GM12878 (cell line): ENCODE results near the gene SSUH2. TPM values are rescaled to one million over a fixed set of nuclear protein-coding genes. Genes with fewer than 3 reads are reported as not detected.

Experiments used
- polyA plus RNA-seq, 11 experiments: library from polyadenylated mRNA; depleted of rRNA in 4 of 11; unstranded in 6 of 11; stranded (reverse) in 5 of 11; fragments of >200 nt; fragmentation: Nextera tagmentation in 4 of 11; fragmentation: Illumina TruSeq in 1 of 11; extraction: Ambion mirVana in 4 of 11; extraction: Trizol in 1 of 11; gene quantifications; 1 replicate in 1 of 11; 2 replicates in 10 of 11; pipeline versions ENCODE4 v1.2.1 to v1.2.3, GENCODE V29; 2011 to 2016; ENCODE audit warnings: inconsistent platforms in 2 of 11, missing spikeins in 2 of 11, low read depth in 1 of 11
- total RNA-seq, 4 experiments: library from RNA; depleted of rRNA in 3 of 4; stranded (reverse); fragments of >200 nt in 3 of 4; fragmentation: Illumina TruSeq in 1 of 4; extraction: Trizol in 1 of 4; gene quantifications; 2 replicates each; pipeline versions ENCODE4 v1.2.1 to v1.2.3, GENCODE V29; 2013 to 2021

SSUH2 gene
- total and polyA plus RNA-seq, 10 of the 15 experiments (the other 5 are each of a cell fraction or from before 2014, with no cell fraction given): 0.09 to 0.26 TPM; not detected in 8

Other genes starting within 250 kb of the SSUH2 start
- 2.5 and 3.2 TPM in 2 replicates for gene LMCD1, start 143.0 kb downstream of the SSUH2 start, total RNA-seq (2014; rRNA removed)
- gene LMCD1, start 143.0 kb downstream of the SSUH2 start, total RNA-seq (2014; rRNA removed; fragmentation: Illumina TruSeq; extraction: Trizol): 0.83 and 0.89 TPM in 2 replicates
- 1.7 and 1.9 TPM in 2 replicates for gene LMCD1, start 143.0 kb downstream of the SSUH2 start, total RNA-seq (2021)
- gene LMCD1, start 143.0 kb downstream of the SSUH2 start, polyA plus RNA-seq (2011; rRNA removed): 4.2 and 6.4 TPM in 2 replicates
- 1.3 and 1.7 TPM in 2 replicates for gene LMCD1, start 143.0 kb downstream of the SSUH2 start, polyA plus RNA-seq (2014; fragmentation: Illumina TruSeq; extraction: Trizol)
- under 1 TPM; 0.27 to 0.35 TPM for gene LMCD1, start 143.0 kb downstream of the SSUH2 start, polyA plus RNA-seq (2014; fragmentation: Nextera tagmentation; extraction: Ambion mirVana)
- gene LMCD1, start 143.0 kb downstream of the SSUH2 start, polyA plus RNA-seq (2014; rRNA removed): 1.7 and 3.3 TPM in 2 replicates
- 1 to 10 TPM in 1 of 2 experiments, under 1 TPM in 1; 0.81 to 1.7 TPM for gene LMCD1, start 143.0 kb downstream of the SSUH2 start, polyA plus RNA-seq (2016; fragmentation: Nextera tagmentation; extraction: Ambion mirVana)
- gene CAV3, start 89.0 kb upstream of the SSUH2 start, total RNA-seq (2014; rRNA removed): not detected in 2 replicates
- not detected in 2 replicates for gene CAV3, start 89.0 kb upstream of the SSUH2 start, total RNA-seq (2014; rRNA removed; fragmentation: Illumina TruSeq; extraction: Trizol)
- not detected in 2 replicates for gene CAV3, start 89.0 kb upstream of the SSUH2 start, total RNA-seq (2021)
- gene CAV3, start 89.0 kb upstream of the SSUH2 start, polyA plus RNA-seq (2011; rRNA removed): not detected in 2 replicates
- not detected in 2 replicates for gene CAV3, start 89.0 kb upstream of the SSUH2 start, polyA plus RNA-seq (2014; fragmentation: Illumina TruSeq; extraction: Trizol)
- not detected for gene CAV3, start 89.0 kb upstream of the SSUH2 start, polyA plus RNA-seq (2014; fragmentation: Nextera tagmentation; extraction: Ambion mirVana)
- gene CAV3, start 89.0 kb upstream of the SSUH2 start, polyA plus RNA-seq (2014; rRNA removed): not detected in 2 replicates
- gene CAV3, start 89.0 kb upstream of the SSUH2 start, polyA plus RNA-seq (2016; fragmentation: Nextera tagmentation; extraction: Ambion mirVana): not detected
- gene OXTR, start 124.8 kb upstream of the SSUH2 start, total RNA-seq (2014; rRNA removed): 3.1 and 3.5 TPM in 2 replicates
- gene OXTR, start 124.8 kb upstream of the SSUH2 start, total RNA-seq (2014; rRNA removed; fragmentation: Illumina TruSeq; extraction: Trizol): 2.1 and 2.5 TPM in 2 replicates
- 3.9 and 5.0 TPM in 2 replicates for gene OXTR, start 124.8 kb upstream of the SSUH2 start, total RNA-seq (2021)
- gene OXTR, start 124.8 kb upstream of the SSUH2 start, polyA plus RNA-seq (2011; rRNA removed): 5.3 and 5.9 TPM in 2 replicates
- 2.4 and 4.1 TPM in 2 replicates for gene OXTR, start 124.8 kb upstream of the SSUH2 start, polyA plus RNA-seq (2014; fragmentation: Illumina TruSeq; extraction: Trizol)
- gene OXTR, start 124.8 kb upstream of the SSUH2 start, polyA plus RNA-seq (2014; fragmentation: Nextera tagmentation; extraction: Ambion mirVana): 1 to 10 TPM in 1 of 2 experiments, under 1 TPM in 1; 0.43 to 1.2 TPM
- gene OXTR, start 124.8 kb upstream of the SSUH2 start, polyA plus RNA-seq (2014; rRNA removed): 1.9 and 2.8 TPM in 2 replicates
- 1 to 10 TPM; 2.6 to 2.8 TPM for gene OXTR, start 124.8 kb upstream of the SSUH2 start, polyA plus RNA-seq (2016; fragmentation: Nextera tagmentation; extraction: Ambion mirVana)